Stimulated activated CD8-positive, alpha-beta memory T cell treated with anti-CD3 and anti-CD28 coated beads, Interleukin-2, amount 100 ng/mL, for 48 hours (primary cell): Measurements from ENCODE around the gene CEP85L.

Experiments
- DNase-seq, 2 donors: peaks; one replicate each; pipeline ENCODE4 v3.0.0-alpha.2; 2020; ENCODE audit warnings: low read depth in 2 of 2

CEP85L gene

DNA sequence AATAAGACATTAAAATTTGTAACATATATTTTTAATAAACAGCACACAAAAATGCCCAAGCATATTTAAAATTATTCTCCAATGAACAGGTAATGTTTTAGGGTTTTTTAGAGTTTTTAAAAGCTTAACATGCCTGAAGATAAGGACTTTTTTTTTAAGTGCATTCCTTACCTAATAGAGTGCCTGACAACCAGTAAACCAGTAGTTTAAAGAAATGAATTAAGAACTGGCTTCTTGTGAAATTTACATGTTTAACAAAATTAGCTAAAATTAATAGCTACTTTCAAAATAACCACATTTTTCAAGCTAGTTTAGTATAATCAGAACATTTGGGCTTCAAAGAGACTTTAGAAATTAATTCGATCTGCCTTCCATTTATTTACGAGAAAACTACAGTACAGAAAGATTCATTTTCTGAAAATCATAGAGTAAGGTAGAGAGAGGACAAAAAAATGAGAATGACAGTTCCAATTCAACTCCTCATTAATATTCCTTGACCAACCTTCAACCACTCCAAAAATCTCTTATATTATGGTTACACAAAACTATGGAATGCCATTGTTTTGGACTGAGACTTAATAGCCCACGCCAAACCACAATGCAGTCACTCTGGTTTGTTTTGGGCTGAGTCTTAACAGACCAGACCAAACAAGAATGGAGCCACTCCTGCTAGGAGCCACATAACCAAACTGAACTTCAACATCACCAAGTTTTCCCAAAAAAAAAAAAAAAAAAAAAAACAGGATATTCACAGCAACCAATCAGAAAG lies 109.0 kb downstream of the CEP85L start:
- DNase-seq: no peak

DNA sequence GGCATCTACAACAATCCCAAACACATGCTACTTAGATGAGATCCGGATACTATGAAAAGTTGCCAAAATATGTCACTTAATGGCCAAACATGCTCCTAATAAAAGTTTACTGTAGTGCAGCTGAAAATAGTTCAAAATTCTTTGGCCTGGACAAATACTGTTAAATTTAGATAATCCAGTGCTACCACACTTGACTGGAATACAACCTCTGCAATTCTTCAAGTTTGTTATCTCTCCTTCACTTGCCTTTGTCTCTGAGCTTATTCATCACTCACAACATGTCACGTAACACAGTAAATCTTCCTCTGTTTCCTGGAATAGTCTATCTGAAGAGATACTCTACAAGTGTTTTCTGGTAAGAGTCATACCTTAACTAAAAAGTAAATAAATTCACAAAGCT lies 113.8 kb downstream of the CEP85L start:
- DNase-seq: no peak

DNA sequence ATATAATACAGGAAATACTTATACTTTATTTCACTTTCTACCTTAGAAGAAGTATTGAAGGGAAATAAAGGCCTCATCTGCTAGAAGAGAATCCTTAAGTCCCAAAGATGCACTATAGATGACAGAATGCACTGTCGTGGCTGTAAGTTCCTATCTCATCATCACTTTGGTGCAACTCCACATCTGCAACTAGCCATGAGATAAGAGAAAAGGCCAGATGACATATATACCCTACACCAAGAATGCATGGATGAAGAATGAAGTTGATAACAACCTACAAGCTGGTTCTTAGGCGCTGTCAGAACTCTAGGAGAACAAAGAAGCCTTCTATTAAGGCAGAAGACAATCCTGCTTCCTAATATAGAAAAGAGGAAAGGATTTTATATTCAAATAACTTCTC lies 114.9 kb downstream of the CEP85L start:
- no peak for DNase-seq

DNA sequence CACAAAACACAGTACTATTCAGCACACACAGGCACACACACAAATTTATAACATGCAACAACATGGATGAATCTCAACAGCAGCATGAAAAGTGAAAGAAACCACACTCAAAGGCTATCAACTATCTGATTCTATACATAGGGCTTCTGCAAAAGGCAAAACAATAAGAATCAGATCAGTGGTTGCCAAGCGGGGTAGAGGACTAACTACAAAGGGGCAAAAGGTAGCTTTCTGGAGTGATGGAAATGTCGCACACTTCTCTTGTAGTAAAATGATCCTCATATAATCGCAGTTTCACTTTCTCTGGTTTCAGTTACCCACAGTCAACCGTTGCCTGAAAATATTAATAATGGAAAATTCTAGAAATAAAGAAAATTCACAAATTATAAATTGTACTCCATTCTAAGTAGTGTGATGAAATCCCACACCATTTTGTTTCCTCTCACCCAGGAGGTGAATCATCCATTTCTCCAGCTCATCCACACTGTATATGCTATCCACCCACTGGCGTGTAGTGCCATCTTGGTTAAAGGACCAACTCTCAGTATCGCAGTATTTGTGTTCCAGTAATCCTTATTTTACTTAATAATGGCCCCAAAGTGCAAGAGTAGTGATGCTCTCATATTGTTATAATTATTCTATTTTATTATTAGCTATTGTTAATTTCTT lies 116.1 kb downstream of the CEP85L start:
- no peak for DNase-seq

DNA sequence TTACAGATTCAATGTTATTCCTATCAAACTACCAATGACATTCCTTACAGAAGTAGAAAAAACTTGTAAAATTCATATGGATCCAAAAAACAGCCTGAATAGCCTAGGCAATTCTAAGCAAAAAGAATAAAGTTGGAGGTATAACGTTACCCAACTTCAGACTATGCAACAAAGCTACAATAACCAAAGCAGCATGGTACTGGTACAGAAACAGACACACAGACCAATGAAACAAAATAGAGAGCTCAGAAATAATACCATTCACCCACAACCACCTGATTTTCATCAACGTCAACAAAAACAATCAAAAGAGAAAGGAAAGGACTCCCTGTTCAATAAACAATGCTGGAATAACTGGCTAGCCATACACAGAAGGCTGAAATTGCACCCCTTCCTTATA lies 120.4 kb downstream of the CEP85L start:
- no peak for DNase-seq

DNA sequence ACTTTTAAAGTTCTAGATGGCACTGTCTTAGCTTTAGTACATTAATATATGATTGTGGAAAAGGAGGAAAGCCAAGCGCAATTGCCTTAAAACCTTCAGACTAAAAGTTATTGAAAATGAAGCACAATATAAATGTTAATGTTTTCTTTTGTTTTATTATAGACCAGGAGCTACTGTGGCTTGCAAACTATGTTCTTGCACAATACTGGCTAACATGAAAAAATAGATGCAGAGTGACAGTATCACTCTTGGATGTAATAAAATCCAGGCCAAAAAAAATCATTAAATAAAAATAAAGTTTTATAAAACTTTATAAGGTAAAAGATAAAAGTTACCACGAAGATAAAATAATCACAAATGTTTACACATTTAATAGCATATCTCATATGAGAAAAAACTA lies 121.6 kb downstream of the CEP85L start:
- no peak for DNase-seq

DNA sequence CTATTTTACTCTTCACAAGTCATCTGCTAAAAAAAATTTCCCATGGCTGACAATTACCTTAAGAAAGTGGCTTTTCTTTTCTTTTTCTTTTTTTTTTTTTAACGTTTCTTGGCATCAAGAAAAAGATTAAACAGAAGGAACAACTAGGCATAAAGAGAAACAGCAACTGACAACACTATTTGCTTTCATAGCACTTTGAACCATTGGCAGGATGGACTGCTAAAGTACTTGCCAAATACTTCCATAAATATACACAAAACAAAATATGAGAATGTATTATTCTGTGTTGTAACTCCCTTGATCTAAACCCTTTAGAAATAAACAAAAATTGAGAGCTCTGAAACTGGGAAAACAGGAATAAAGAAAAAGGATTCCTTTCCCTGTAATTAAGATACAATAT lies 123.3 kb downstream of the CEP85L start:
- no peak for DNase-seq

DNA sequence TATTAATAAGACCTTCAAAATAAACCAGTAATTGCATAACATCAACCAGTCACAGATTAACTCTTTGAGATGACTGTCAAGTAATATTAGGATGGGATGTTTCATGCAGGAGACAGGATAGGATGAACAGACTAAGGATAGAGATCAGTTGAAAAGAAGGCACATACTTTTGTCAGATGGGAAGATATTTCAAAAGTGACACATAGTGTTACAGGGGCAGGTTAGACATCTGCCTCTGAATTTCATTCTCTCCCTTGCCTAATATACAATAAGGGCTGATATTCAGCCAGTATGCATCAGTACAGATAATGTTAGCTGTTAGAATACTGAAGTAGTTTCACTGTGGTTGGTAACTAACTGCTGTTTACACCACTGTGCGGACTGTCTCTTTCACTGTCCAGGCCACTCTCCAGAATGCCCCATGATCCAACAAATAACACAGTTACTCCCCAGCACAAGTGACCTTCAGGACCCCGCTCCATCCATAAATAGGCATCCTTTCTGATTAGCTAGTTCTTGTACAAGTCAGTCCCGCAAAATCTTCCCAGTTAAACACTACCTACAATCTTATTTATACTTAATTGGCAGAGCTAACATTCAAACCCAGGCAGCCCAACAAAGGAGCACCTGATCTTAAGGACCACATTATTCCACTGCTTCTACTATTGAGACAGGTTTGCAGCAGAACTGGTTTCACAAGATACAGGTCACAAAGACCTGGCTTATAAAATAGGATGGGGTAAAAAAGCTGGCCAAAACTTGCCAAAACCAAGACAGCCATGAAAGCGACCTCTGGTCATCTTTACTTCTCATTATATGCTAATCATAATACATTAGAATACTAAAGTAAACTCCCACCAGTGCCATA lies 125.2 kb downstream of the CEP85L start:
- no peak for DNase-seq

DNA sequence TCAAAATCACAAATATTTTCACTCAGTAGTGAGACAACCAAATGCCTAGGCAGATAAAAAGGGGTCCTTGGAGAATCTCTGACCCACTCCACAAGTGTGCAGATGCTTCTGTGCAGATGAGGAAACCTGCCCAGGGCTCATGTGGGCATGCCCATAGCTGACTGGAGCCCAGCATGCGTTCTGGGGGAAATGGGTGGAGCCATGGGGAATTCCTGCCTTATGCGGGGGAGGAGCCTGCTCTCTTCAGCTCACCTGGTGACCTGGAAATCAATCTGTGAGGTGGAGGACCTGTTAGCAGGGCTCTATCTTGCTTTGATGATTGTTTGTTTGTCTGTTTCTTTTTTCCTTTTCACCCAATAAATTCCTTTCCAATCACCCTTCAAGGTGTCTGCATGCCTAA lies 126.7 kb downstream of the CEP85L start:
- no peak for DNase-seq

DNA sequence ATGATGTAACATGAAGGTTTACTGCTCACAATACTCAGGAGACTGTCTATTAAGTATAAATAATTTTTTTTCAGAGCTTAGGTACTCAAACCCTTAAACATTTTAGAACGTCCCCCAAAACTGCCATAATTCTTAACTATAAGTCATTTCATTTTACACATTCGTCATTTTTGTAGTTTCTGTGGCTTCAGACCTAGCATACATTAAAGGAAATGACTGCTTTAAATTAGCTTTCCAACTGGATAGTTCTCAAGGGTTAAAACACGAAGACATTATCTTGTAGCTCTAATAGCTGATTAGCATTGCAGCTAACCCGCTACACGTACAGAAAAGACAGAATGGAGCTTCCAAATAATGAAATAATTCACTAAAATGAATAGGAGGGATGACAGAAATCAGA lies 128.2 kb downstream of the CEP85L start:
- DNase-seq: no peak

DNA sequence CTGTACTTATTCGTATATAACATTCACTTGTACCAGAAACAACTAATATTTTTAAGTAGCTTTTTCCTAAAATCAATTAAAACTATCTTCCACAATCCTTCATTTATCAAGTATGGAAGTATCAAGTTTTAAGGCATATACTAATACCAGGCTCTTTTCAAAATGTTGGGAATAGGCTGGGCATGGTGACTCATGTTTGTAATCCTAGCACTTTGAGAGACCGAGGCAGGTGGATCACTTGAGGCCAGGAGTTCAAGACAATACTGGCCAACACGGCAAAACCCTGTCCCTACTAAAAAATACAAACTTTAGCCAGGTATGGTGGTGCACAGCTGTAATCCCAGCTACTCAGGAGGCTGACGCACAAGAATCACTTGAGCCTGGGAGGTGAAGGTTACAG lies 129.0 kb downstream of the CEP85L start:
- no peak for DNase-seq

DNA sequence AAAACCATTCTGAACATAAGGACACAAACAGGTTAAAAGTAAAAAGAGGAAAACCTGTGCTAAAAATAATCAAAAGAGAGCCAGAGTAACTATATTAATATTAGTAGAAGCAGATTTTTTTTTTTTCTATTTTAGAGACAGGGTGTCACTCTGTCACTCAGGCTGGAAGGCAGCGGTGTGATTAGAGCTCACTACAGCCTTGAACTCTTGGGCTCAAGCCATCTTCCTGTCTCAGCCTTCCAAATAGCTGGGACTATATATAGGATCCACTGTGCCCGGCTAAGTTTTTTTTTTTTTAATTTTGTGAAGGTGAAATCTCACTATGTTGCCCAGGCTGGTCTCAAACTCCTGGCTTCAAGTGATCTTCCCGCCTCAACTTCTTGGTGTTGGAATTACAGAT lies 136.7 kb downstream of the CEP85L start:
- DNase-seq: no peak

DNA sequence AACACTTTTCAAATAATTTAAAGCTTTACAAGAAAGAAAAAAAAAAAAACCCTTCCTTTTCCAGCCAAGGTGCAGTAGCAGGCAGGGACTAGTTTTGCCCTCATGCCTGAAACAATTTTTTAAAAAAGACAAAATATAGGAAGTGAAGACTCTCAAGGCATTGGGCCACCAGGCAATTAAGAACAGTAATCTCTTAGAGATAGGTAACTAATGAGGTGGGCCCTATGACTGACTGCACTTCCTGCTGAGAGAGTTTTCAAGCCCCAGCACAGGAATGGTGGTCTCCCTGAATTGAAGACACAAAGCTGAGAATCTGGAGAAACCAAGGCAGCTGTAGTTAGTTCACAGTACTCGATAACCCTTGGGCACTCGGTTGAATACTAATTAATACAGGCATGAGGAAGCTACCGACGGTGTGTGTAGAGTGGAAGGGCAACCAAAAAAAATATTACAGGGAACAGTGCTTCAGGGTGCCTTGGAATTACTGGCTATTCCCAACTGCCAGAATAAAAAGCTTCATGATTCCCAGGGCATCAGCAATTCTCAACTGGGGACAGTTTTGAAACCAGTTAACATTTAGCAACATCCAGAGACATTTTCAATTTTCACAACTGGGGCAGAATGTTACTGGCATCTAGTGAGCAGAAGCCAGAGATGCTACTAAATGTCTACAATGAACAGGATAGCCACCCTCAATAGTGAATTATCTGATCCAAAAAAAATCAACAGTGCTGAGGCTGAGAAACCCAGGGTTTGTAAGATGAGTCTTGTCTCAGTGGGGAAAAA lies 139.3 kb downstream of the CEP85L start:
- no peak for DNase-seq

DNA sequence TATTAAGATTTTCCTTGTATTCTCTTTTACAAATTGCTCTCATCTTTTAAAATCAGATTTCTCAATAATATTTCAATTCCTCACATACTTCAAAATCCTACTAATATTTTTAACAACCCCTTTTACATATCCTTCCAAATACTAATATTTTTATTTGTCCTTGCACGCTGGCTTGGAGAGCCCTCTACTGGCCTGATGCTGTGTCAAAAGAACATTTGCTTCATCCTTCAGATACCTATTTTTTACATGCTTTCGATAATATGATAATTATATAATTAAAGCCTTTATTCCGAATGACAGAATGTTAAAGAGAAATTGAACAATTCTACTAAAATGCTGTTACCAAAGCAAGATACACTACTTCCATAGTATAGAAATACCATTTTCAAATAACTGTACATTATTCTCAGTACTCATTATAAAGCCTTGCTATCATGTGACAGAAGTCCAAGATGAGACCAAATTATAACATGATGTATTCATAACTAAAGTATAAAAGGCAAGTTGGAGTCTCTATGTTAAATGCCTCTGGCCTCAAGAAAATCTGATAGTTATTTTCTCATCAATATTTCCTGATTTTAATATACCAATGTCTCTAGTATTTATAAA lies 142.3 kb downstream of the CEP85L start:
- DNase-seq: no peak

DNA sequence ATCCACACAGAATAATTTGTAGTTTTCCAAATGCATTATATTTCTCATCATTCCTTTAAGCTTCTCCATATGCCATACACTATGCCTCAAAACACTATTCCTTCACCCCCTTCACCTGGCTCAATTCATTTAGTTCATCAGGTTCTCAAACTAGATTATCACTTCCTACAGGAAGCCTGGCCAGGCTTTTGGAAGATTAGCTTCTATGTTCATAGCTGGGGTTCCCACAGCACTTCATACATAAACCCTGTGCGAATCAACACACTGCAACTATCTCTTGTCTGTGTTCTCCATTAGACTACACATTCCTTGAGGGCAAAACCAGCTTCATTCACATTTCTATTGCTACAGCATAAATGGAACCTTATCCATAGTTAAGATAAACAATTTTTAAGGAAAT lies 143.8 kb downstream of the CEP85L start:
- no peak for DNase-seq

DNA sequence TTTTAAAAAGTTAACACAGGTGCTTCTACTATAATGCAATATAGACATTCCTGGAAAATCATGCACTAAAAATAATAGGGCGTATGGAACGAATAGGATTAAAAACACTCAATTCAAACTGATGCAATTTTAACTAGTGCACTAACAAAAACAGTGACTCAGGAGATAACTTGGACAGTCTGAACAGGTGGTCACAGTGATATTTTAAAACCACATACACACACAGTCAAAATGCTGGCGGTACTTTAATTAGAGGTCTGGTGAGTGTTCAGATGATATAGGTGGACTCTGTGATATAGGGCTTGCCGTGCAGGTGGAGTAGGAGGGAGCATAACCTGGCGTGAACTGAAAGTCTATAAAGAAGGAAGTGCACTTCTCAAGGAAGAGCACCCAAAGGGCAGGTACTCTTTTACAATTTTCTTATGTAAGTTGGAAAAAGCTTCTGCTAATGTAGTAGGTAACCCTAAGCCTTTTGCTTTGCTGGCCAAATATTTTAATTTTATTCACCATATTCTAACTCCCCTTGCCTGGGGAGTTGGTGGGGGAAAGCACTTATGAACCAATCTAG lies 145.2 kb downstream of the CEP85L start:
- no peak for DNase-seq

DNA sequence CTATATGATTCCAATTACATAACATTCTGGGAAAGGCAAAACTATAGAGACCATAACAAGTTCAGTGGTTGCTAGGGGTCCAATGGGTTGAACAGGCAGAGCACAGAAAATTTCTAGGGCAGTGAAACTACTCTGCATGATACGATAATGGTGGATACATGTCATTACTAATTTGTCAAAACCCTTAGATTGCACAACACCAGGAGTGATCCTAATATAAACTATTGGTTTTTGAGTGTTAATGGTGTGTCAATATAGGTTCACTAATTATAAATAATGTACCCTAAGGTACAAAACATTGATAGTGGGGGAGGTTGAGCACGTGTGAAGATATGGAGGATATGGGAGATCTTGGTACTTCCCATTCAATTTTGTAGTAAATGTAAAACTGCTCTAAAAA lies 145.7 kb downstream of the CEP85L start:
- no peak for DNase-seq

DNA sequence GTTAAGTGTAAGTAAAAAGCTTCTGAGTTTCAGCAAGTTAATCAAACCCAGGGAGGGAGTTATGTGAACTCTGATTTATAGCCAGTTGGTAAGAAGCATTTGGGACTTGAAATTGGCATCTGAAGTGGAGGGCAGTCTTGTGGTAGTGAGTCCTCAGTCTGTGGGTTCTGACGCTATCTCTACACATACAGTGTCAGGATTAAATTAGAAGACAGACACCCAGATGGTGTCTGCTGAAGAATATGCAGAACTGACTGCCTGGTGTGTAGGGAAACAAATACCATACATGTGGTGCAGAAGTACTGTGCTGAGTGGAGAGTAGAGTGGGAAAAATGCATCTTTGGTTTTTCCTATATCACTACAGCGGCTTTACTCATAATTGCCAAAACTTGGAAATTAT lies 146.8 kb downstream of the CEP85L start:
- no peak for DNase-seq

DNA sequence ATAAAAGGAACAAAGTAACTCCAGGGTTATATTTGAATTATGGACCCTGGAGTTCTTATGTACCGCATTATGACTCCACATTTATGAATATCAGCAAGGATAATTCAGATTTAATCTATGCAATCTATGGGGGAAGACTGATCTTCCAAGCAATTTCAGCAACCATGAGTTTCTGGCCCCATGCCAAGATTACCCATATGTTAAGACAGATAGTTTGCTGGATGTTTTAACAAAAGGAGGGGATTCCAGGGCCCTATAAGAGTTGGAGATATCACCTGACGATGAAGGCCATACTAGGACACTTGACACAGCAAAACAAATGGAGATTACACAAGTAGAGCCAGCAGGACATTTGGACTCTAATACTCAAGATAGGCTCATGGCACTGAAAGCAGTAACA lies 149.2 kb downstream of the CEP85L start:
- DNase-seq: no peak

DNA sequence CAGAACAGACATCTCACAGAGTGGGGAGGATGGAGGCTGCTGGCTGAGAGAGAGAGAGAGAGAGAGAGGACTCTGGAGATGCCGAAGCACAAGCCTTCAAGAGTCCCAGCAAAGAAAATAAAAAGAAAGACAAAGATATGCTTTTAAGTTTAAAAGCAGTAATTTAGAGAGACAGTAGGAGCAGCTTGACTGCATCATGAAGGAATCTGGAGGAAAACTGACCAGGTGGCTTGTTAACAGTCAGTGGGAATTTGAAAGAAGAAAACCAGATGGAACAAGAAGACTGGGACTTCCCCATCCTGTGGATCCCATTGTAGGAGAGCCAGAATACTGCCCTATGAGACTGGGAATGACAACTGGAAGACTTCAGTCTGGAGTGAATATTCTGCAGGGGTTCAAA lies 149.6 kb downstream of the CEP85L start:
- no peak for DNase-seq

DNA sequence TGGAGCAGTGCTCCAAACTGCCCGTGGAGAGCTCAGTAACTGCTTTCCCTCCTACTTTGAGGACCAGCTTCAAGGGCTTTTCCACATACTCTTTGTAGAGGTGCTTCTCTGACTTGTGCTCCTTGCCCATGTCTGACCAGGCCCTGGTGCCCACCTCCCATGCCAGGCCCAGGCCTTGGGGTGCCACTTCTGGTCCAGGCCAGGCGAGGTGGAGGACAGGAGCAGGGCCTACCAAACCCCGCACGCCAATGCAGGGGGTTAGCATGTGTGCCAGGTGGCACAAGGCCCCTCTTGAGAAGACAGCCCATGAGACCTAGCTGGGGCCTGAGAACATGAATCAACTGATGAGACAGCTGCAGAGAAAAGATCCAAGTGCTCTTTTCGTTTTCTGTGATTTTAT lies 150.3 kb downstream of the CEP85L start:
- DNase-seq: no peak
